Measurements from ENCODE around the gene CAMTA1. TPM values are rescaled to one million over a fixed set of nuclear protein-coding genes. Genes with fewer than 3 reads are reported as not detected.

Gene CAMTA1
- total RNA-seq, 1 experiment from 2014 or later = 60.0 TPM

GRCh38 chr1:6907201-6907600, 121.9 kb downstream of the CAMTA1 start:
- no TSS peak for BruUV-seq (replicated peaks)
- POLR2A ChIA-PET = no interaction called here
- H3K4me3 Mint-ChIP-seq (ENCODE audit: unreplicated experiment) = no peak overlapping the region
- Histone ChIP-seq H3K9me3 (no peaks in the 10 kb centered on the region), H3K4me1 (no peaks in the 10 kb centered on the region), H3K36me3 (ENCODE audit: control insufficient read depth, insufficient read depth, low read length) (no peaks in the 10 kb centered on the region), H3K27me3 (replicated peaks; ENCODE audit: control insufficient read depth, insufficient read depth, low read length) (no peaks in the 10 kb centered on the region), H3K4me3 (ENCODE audit: low read depth, low read length) (no peak overlapping the region)
- no peaks in the 10 kb centered on the region for H3K9me3 Mint-ChIP-seq (ENCODE audit: unreplicated experiment)
- H3K4me1 Mint-ChIP-seq (ENCODE audit: low read depth, unreplicated experiment) = no peaks in the 10 kb centered on the region
- intact Hi-C loops (cut with micrococcal nuclease; ENCODE audit: unreplicated experiment) = no loop called here
- TF ChIP-seq CTCF (IDR thresholded peaks at IDR 0.05; ENCODE audit: insufficient read depth in 1 of 2, low read depth in 1 of 2, low read length in 1 of 2, severe bottlenecking in 1 of 2, unreplicated experiment in 1 of 2) = no peak
- CTCF ChIA-PET = no interaction called here
- no peaks in the 10 kb centered on the region for H3K27me3 Mint-ChIP-seq (ENCODE audit: insufficient read depth, unreplicated experiment)
- no peak for DNase-seq
- H3K36me3 Mint-ChIP-seq (ENCODE audit: insufficient read depth, unreplicated experiment) = no peaks in the 10 kb centered on the region
- no peak overlapping the region for H3K27ac Mint-ChIP-seq (ENCODE audit: unreplicated experiment)

- intact Hi-C loops (cut with micrococcal nuclease; ENCODE audit: unreplicated experiment) = no loop called here
- no peaks in the 10 kb centered on the region for H3K9me3 ChIP-seq
- no peaks in the 10 kb centered on the region for H3K9me3 Mint-ChIP-seq (ENCODE audit: unreplicated experiment)
- no peak for TF ChIP-seq CTCF (IDR thresholded peaks at IDR 0.05; ENCODE audit: insufficient read depth in 1 of 2, low read depth in 1 of 2, low read length in 1 of 2, severe bottlenecking in 1 of 2, unreplicated experiment in 1 of 2)
- BruUV-seq (replicated peaks) = no TSS peak
- no peaks in the 10 kb centered on the region for H3K27me3 Mint-ChIP-seq (ENCODE audit: insufficient read depth, unreplicated experiment)
- POLR2A ChIA-PET = no interaction called here
- CTCF ChIA-PET = no interaction called here
- no peaks in the 10 kb centered on the region for H3K36me3 Mint-ChIP-seq (ENCODE audit: insufficient read depth, unreplicated experiment)
- no peak overlapping the region for H3K4me3 ChIP-seq (ENCODE audit: low read depth, low read length)
- no peaks in the 10 kb centered on the region for H3K4me1 ChIP-seq
- no peaks in the 10 kb centered on the region for H3K27me3 ChIP-seq (replicated peaks; ENCODE audit: control insufficient read depth, insufficient read depth, low read length)
- H3K4me1 Mint-ChIP-seq (ENCODE audit: low read depth, unreplicated experiment) = no peaks in the 10 kb centered on the region
- no peak for DNase-seq
- no peaks in the 10 kb centered on the region for H3K36me3 ChIP-seq (ENCODE audit: control insufficient read depth, insufficient read depth, low read length)
- no peak overlapping the region for H3K4me3 Mint-ChIP-seq (ENCODE audit: unreplicated experiment)
- no peak overlapping the region for H3K27ac Mint-ChIP-seq (ENCODE audit: unreplicated experiment)
Measured at GRCh38 chr1:6907676-6908434, 122.6 kb downstream of the CAMTA1 start.

- no peaks in the 10 kb centered on the region for H3K27me3 ChIP-seq (replicated peaks; ENCODE audit: control insufficient read depth, insufficient read depth, low read length)
- H3K36me3 ChIP-seq (ENCODE audit: control insufficient read depth, insufficient read depth, low read length) = no peaks in the 10 kb centered on the region
- DNase-seq = no peak
- no peaks in the 10 kb centered on the region for H3K9me3 ChIP-seq
- no peak overlapping the region for H3K4me3 Mint-ChIP-seq (ENCODE audit: unreplicated experiment)
- BruUV-seq (replicated peaks) = no TSS peak
- no peaks in the 10 kb centered on the region for H3K4me1 ChIP-seq
- intact Hi-C loops (cut with micrococcal nuclease; ENCODE audit: unreplicated experiment) = no loop called here
- no peak overlapping the region for H3K27ac Mint-ChIP-seq (ENCODE audit: unreplicated experiment)
- POLR2A ChIA-PET = no interaction called here
- H3K4me1 Mint-ChIP-seq (ENCODE audit: low read depth, unreplicated experiment) = no peaks in the 10 kb centered on the region
- H3K9me3 Mint-ChIP-seq (ENCODE audit: unreplicated experiment) = no peaks in the 10 kb centered on the region
- H3K27me3 Mint-ChIP-seq (ENCODE audit: insufficient read depth, unreplicated experiment) = peaks cover 3% of the 10 kb centered on the region
- CTCF ChIA-PET = no interaction called here
- no peak overlapping the region for H3K4me3 ChIP-seq (ENCODE audit: low read depth, low read length)
- TF ChIP-seq CTCF (IDR thresholded peaks at IDR 0.05; ENCODE audit: insufficient read depth in 1 of 2, low read depth in 1 of 2, low read length in 1 of 2, severe bottlenecking in 1 of 2, unreplicated experiment in 1 of 2) = no peak
- H3K36me3 Mint-ChIP-seq (ENCODE audit: insufficient read depth, unreplicated experiment) = no peaks in the 10 kb centered on the region
Measured at GRCh38 chr1:6909401-6909800, 124.1 kb downstream of the CAMTA1 start.
